ENCODE measurements around the gene ZNF367. TPM values are rescaled to one million over a fixed set of nuclear protein-coding genes. Genes with fewer than 3 reads are reported as not detected.
A peak's percentile ranks its signal among the peaks of the same experiment; 100 is the strongest.

Gene ZNF367
- total RNA-seq = 10 to 100 TPM; 22.6 to 24.7 TPM

DNA sequence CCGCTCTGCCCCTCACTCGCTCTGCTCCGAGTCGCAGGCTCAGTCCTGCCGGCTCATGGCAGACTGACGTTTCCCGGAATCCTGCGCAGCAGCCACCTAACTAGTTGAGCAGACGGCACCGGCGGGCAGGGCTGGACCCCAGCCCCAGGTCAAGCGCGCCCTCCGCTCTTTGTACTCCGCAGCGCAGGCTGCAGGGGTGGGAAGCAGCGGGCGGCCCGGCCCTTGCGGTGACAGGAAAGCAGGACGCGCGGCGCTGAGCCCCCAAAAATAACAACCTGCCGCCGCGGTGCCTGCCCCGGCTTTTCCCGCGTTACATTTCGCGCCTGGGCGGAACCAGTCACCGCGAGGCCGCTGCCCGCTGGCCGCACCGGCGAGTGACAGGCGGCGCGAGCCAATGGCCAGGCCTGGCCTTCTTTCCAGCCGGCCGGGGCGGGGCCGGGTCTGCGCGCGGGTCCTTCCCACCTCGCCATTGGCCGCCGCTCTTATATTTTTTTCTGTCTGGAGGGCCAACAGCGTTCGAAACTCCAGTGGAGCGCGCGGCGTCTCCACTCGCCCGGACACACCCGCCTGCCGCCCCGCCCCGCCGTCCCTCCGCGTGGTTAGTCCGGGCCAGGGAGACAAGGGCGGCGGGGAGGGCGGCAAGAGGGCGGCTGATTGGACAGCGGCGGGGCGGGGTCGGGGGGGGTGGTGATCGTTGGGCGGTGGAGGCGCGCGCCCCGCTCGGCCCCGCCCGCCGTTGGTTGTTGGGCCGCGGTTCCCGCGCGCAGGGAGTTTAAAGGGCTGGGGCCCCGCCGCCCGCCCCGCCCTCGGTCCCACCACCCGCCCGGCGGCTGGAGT is at the start of gene ZNF367:
ZNF367 (minus strand) TSS at position 288 of the 837 bp plus-strand sequence. CDS start 338 bp downstream, outside the sequence.
- H3K9me3 Mint-ChIP-seq = no peaks in the 10 kb centered on the region
- peaks cover 3 to 4% of the 10 kb centered on the region in 2 donors for H3K36me3 Mint-ChIP-seq (ENCODE audit: insufficient read depth in 2 of 2)
- H3K4me1 Mint-ChIP-seq (ENCODE audit: low read depth) = peaks cover 55% of the 10 kb centered on the region
- peak within 1 kb of the TSS; percentile 88 to 95 for H3K4me3 Mint-ChIP-seq
- peak; percentile 81 to 83 for ATAC-seq (replicated peaks in 1 of 2)
- DNase-seq = peak; percentile 95 to 96
- H3K27me3 Mint-ChIP-seq (ENCODE audit: low read depth) = no peaks in the 10 kb centered on the region
- peak within 1 kb of the TSS; percentile 92 for H3K27ac Mint-ChIP-seq

DNA sequence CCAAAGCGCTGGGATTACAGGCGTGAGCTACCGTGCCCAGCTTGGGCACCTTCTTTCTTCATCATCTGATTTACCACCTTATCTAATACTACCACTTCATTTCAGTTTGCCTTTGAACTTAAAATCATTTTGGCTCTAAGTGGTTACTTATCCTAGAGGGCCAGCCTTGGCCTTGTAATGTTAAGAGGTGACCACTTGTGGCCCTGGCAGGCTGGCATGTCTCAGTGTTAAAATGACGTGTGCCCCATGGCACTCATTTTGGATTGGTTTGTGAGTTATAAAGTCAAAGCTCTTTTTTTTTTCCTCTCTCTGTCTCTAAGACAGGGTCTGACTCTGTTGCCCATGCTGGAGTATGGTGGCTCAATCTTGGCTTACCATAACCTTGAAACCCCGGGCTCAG is 49.6 kb upstream of the ZNF367 start:
- DNase-seq = no peak
- ATAC-seq (replicated peaks in 1 of 2) = no peak
- Mint-ChIP-seq H3K36me3 (ENCODE audit: insufficient read depth in 2 of 2) (peaks cover 2 to 6% of the 10 kb centered on the region in 2 donors), H3K4me3 (no peak overlapping the region), H3K27me3 (ENCODE audit: low read depth) (no peaks in the 10 kb centered on the region), H3K9me3 (no peaks in the 10 kb centered on the region), H3K27ac (no peak overlapping the region), H3K4me1 (ENCODE audit: low read depth) (no peaks in the 10 kb centered on the region)

DNA sequence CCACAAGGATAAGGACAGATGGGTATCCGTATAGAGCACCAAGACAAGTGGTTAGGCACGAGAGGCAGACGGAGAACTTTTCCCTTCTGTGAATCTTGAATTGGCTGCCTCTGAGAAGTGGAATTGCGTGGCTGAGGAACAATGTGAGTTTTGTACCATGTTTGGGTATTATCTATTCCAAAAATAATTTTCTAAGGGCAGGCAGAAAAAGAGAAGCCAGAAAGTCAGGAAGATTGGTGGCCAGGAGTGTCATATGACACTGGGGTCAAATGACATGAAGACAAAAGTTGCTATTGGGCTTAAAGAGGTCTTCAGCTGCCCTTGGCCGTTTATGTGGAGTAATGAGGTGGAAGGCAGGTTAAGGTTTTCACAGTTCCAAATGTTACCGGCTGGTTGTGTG is 46.3 kb upstream of the ZNF367 start:
- Mint-ChIP-seq H3K27me3 (ENCODE audit: low read depth) (no peaks in the 10 kb centered on the region), H3K4me3 (no peak overlapping the region), H3K36me3 (ENCODE audit: insufficient read depth in 2 of 2) (peaks cover 2 to 6% of the 10 kb centered on the region in 2 donors), H3K27ac (no peak overlapping the region), H3K9me3 (no peaks in the 10 kb centered on the region), H3K4me1 (ENCODE audit: low read depth) (peaks cover 4% of the 10 kb centered on the region)
- DNase-seq (no peak), ATAC-seq (replicated peaks in 1 of 2) (no peak)

DNA sequence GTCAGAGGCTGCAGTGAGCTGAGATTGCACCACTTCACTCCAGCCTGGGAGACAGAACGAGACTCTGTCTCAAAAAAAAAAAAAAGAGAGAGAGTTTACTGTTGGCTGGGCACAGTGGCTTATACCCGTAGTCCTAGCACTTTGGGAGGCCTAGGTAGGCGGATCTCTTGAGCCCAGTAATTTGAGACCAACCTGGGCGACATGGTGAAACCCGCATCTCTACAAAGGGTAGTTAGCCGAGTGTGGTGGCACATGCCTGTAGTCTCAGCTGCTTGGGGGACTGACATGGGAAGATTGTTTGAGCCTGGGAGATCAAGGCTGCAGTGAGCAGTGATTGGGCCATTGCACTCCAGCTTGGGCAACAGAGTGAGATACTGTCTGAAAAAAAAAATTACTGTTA is 44.4 kb upstream of the ZNF367 start:
- no peak for ATAC-seq (replicated peaks in 1 of 2)
- Mint-ChIP-seq H3K4me3 (no peak overlapping the region), H3K9me3 (no peaks in the 10 kb centered on the region), H3K27ac (no peak overlapping the region), H3K4me1 (ENCODE audit: low read depth) (peaks cover 9% of the 10 kb centered on the region), H3K27me3 (ENCODE audit: low read depth) (no peaks in the 10 kb centered on the region), H3K36me3 (ENCODE audit: insufficient read depth in 2 of 2) (peaks cover 2 to 10% of the 10 kb centered on the region in 2 donors)
- no peak for DNase-seq

DNA sequence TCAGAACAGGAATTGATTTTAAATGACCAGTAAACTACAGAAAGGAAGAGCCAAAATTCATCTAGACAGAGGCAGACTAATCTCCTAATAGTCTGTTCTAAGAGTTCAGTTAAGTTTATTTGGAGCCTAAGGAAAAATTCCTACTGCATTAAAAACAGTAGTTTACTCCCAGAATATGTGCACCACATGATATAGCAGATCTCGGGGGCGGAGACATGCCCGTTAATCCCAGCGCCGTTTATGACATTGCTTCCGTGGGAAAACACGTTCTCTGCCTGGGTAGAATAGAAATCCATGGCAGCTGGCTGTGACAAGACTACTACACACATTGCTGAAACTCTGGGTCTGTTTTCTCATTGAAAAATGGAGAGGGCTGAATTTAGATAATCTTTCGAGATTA is 43.2 kb upstream of the ZNF367 start:
- H3K9me3 Mint-ChIP-seq = no peaks in the 10 kb centered on the region
- H3K4me3 Mint-ChIP-seq = no peak overlapping the region
- DNase-seq (no peak), ATAC-seq (replicated peaks in 1 of 2) (no peak)
- peaks cover 0 to 10% of the 10 kb centered on the region in 2 donors for H3K36me3 Mint-ChIP-seq (ENCODE audit: insufficient read depth in 2 of 2)
- peaks cover 9% of the 10 kb centered on the region for H3K4me1 Mint-ChIP-seq (ENCODE audit: low read depth)
- no peak overlapping the region for H3K27ac Mint-ChIP-seq
- no peaks in the 10 kb centered on the region for H3K27me3 Mint-ChIP-seq (ENCODE audit: low read depth)

DNA sequence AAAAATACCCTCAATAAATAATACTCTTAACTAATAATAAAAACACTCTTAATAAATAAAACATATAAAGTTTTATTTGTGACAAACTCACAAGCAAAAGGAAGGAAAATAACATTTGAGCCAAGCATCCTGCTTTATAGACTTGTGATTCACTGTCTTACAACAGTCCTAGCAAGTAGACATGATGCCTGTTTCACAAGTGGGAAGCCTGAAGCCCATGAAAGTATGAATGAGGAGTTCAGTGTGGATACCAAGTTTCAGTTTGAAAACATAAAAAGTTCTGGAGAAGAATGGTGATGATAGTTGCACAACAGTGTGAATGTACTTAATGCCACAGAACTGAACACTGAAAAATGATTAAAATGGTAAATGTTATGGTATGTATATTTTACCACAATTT is 42.7 kb upstream of the ZNF367 start:
- Mint-ChIP-seq H3K36me3 (ENCODE audit: insufficient read depth in 2 of 2) (peaks cover 0 to 10% of the 10 kb centered on the region in 2 donors), H3K4me1 (ENCODE audit: low read depth) (peaks cover 9% of the 10 kb centered on the region), H3K27me3 (ENCODE audit: low read depth) (no peaks in the 10 kb centered on the region), H3K27ac (no peak overlapping the region), H3K4me3 (no peak overlapping the region), H3K9me3 (no peaks in the 10 kb centered on the region)
- no peak for ATAC-seq (replicated peaks in 1 of 2)
- DNase-seq = no peak

DNA sequence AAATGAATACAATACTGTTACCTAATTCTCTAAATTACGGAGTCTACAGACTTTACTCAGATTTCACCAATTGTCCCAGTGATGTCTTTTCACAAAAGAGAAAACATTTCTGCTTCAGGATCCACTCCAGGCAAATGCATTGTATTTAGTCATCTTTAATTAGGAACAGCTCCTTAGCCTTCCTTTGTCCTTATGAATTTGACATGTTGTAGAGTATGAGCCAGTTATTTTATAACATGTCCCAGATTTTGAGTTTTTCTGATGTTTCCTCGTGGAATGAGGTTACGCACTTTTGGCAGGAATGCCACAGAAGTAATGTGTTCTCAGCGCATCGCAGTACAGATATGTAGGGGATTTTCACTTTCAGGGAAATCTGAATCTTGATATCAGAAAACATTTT is 42.3 kb upstream of the ZNF367 start:
- Mint-ChIP-seq H3K4me1 (ENCODE audit: low read depth) (peaks cover 9% of the 10 kb centered on the region), H3K4me3 (no peak overlapping the region), H3K27ac (no peak overlapping the region), H3K27me3 (ENCODE audit: low read depth) (no peaks in the 10 kb centered on the region), H3K36me3 (ENCODE audit: insufficient read depth in 2 of 2) (peaks cover 0 to 7% of the 10 kb centered on the region in 2 donors), H3K9me3 (no peaks in the 10 kb centered on the region)
- ATAC-seq (replicated peaks in 1 of 2) (no peak), DNase-seq (no peak)

DNA sequence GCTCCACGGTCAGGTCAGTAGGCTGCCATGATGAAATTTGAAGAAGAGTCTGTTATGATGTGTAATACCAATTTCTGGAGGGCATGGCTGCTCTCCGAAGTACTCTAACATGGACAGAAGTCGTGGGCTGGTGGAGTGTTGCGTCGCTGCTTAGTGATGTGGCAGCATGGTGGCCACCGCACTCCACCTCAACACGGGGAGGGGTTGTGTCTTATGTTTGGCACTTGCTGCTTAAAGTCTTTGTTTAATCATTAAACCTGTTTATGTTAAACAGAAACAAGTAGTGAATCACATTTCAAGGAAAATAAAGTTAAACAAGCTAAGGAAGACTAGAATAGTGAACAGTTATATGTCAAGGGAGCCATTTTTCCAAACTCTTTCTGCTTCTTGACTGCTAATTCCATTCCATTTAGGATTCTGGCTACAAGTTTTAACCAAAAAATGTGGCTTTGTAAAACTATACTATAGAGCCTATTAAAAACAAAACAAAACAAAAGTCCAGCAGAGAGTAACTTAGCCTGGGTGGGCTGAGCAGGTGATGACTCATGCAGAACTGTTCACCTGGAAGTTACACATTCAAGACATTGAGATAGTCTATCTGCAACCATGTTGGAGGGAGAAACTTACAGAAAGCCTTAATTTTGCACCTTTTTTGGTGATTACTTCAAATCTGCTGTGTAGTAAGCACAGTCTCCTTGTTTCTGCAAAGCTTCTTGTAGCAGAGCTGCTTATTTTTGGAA is 41.3 kb upstream of the ZNF367 start:
- Mint-ChIP-seq H3K4me1 (ENCODE audit: low read depth) (peaks cover 9% of the 10 kb centered on the region), H3K36me3 (ENCODE audit: insufficient read depth in 2 of 2) (peaks cover 0 to 4% of the 10 kb centered on the region in 2 donors), H3K9me3 (no peaks in the 10 kb centered on the region), H3K4me3 (no peak overlapping the region), H3K27ac (peak overlapping the region; percentile 44), H3K27me3 (ENCODE audit: low read depth) (no peaks in the 10 kb centered on the region)
- no peak for DNase-seq
- peak in 1 of 2 donors; percentile 36 for ATAC-seq (replicated peaks in 1 of 2)

DNA sequence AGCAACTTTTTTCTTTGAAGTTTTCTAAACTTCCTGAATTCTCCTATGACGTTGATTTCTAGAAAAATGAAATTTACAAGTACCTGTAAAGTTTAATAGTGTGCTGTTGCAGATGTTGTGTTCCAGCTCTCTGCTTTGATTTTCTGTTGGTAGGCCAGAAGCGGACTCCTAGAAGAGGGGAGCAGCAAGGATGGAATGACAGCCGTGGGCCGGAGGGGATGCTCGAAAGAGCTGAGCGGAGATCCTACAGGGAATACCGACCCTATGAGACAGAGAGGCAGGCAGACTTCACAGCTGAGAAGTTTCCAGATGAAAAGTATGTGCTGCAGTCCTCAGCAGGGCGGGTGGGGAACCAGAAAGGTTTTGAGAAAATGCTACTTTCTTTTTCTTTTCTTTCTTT is 40.1 kb upstream of the ZNF367 start:
- no peaks in the 10 kb centered on the region for H3K9me3 Mint-ChIP-seq
- no peak for DNase-seq
- peaks cover 16% of the 10 kb centered on the region for H3K4me1 Mint-ChIP-seq (ENCODE audit: low read depth)
- H3K27me3 Mint-ChIP-seq (ENCODE audit: low read depth) = no peaks in the 10 kb centered on the region
- no peak for ATAC-seq (replicated peaks in 1 of 2)
- peaks cover 0 to 4% of the 10 kb centered on the region in 2 donors for H3K36me3 Mint-ChIP-seq (ENCODE audit: insufficient read depth in 2 of 2)
- no peak overlapping the region for H3K27ac Mint-ChIP-seq
- H3K4me3 Mint-ChIP-seq = no peak overlapping the region

DNA sequence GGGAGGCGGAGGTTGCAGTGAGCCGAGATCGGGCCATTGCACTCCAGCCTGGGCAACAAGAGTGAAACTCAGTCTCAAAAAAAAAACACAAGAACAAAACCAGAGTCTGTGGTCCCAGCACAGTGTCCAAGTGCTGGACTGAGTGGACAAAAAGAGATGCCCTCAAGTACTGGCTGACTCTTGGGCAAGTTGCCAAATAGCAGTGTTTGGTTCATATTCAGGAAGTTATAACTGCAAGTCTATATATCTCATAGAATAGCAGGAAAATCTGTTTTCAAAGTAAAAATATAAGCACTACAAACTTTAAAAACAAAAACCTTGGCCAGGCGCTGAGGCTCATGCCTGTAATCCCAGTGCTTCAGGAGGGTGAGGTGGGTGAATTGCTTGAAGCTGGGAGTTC is 39.1 kb upstream of the ZNF367 start:
- Mint-ChIP-seq H3K27me3 (ENCODE audit: low read depth) (no peaks in the 10 kb centered on the region), H3K4me1 (ENCODE audit: low read depth) (peaks cover 20% of the 10 kb centered on the region), H3K9me3 (no peaks in the 10 kb centered on the region), H3K36me3 (ENCODE audit: insufficient read depth in 2 of 2) (peaks cover 0 to 4% of the 10 kb centered on the region in 2 donors), H3K27ac (no peak overlapping the region), H3K4me3 (no peak overlapping the region)
- ATAC-seq (replicated peaks in 1 of 2) = no peak
- DNase-seq = no peak

DNA sequence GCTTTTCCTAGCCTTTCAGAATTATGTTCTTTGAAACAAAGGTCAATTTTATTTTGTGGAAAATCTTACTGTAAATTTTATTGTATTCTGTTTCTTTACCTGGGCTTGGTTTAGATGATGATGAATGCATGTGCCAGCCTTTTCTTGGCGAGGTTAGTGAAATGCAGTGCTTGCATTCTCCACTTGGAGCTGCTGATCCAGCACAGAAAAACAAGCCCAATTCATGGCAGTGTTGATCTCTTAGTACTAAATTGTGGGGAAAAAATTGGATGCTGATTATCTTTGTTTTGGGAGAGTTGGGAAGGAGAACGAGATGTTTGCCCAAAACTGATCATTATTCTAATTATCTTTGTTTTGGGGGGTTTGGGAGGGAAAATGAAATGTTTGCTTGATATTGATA is 35.5 kb upstream of the ZNF367 start:
- Mint-ChIP-seq H3K27ac (no peak overlapping the region), H3K27me3 (ENCODE audit: low read depth) (peaks cover 12% of the 10 kb centered on the region), H3K4me3 (peak overlapping the region in 1 of 2 donors; percentile 12), H3K9me3 (no peaks in the 10 kb centered on the region), H3K36me3 (ENCODE audit: insufficient read depth in 2 of 2) (no peaks in the 10 kb centered on the region), H3K4me1 (ENCODE audit: low read depth) (peaks cover 29% of the 10 kb centered on the region)
- ATAC-seq (replicated peaks in 1 of 2) = no peak
- DNase-seq = no peak

DNA sequence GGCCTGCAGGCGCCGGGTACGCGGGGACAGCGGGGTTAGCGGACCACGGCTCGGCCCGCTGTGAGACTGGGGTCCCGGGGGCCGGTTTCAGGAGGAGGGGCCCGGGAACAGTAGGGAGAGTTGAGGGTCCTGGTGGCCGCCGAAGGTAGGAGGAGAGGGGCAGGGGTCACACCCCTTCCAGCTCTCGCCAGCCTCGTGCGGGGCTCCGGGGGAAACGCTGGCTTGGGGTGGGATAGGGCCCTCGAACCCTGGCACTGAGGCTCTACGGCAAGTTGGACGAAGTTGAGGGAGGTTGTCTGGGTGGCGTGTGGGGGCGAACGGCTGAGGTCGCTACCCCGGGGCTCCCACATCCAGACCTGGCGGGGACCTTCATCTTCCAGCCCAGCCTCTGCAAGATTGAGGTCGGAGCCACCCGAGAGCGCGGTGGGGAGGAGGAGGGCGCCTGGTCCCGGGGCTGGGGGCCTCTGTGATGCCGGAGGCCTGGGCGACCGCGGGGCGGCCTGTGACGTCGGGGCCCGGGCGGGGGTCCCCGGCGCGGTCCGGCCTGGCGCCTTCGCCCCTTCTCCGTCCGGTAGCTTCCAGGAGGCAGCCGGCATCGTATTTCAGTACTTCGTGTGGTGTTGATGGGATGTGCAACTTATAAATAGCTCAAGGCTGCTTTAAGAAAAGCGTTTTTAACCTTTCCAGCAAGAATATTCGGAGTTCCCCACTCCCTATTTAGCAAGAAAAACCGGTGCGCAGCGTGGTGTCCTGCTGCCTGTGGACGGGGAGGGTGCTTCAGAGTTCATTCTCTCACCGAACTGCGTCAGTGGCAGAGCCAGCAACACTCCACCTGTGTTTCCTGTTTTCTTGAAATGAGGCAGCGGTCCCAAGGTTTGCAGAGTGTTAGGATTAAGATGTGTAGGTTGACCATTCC is 32.7 kb upstream of the ZNF367 start:
- no peak for ATAC-seq (replicated peaks in 1 of 2)

More for the DNA sequence above, 32.7 kb upstream of the ZNF367 start:
- no peaks in the 10 kb centered on the region for H3K36me3 Mint-ChIP-seq (ENCODE audit: insufficient read depth in 2 of 2)
- peak; percentile 24 to 44 for DNase-seq
- no peaks in the 10 kb centered on the region for H3K9me3 Mint-ChIP-seq
- peak overlapping the region; percentile 65 for H3K27ac Mint-ChIP-seq
- peak overlapping the region; percentile 83 to 90 for H3K4me3 Mint-ChIP-seq
- H3K27me3 Mint-ChIP-seq (ENCODE audit: low read depth) = peaks cover 22% of the 10 kb centered on the region
- H3K4me1 Mint-ChIP-seq (ENCODE audit: low read depth) = peaks cover 40% of the 10 kb centered on the region

Measured in activated T-cell treated with anti-CD3 and anti-CD28 coated beads, Interleukin-2, amount 50 U/mL, for 72 hours (primary cell).